Embryonic facial prominence (tissue), 1 donor: Measurements from ENCODE around the gene ELAPOR1.

Experiments
- DNase-seq: peaks from one replicate; pipeline ENCODE4 v3.0.0-alpha.2; 2016; ENCODE audit errors: extremely low spot score

Gene ELAPOR1

DNA sequence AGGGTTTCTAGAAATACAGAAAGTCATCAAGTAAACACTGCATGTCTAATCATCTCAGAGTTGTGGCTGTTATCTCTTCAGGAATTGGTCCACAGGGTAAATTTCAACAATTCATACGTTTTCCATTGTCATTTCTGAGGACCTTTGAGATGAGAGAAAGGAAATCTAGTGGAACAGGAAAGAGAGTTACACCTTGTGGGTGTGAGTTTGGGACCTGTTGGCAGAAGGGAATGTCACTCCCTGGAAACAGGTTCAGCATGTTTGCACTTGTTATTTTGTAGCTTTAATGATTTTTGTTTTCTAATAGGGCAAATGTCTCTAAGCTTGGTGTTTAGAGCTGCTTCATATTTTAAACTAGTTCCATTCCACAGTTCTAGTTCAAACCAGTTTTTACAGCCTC lies 17.8 kb upstream of the ELAPOR1 start:
- no peak for DNase-seq

GRCh38 chr1:109099938-109100773 lies 13.8 kb upstream of the ELAPOR1 start:
- peak; percentile 92 for DNase-seq

DNA sequence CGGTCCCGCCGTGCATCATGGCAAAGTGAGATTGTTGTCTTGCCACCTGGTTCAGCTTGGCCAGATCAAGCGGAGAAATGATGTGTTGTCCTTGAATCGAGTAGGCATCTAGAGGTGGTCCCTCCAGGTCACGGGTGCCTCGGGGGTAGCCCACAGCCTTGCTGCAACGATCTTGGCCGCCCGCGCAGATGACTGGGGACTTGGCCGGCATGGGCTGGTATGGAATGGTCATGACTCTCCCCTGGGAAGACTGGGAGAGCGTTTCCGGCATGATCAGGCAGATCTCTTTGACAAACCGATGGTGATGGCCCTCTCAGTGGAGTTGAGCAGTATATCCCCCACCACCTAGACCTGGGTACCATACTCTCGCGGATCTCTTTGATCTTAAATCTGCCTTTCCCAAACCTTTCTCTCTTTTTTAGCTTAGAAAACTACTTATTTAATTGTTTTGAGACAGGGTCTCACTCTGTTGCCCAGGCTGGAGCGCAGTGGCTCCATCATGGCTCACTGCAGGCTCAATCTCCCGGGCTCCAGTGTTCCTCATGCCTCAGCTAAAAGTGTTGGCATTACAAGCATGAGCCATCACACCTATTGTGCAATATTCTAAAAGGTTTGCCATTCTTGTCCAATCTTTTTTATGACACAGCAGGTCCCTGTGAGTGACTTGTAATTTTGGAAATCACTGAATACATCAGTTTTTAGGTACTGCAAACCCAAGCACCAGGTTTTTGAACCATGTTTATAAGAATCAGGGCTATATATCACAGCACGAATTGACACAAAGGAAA lies 9.4 kb upstream of the ELAPOR1 start:
- DNase-seq: no peak

DNA sequence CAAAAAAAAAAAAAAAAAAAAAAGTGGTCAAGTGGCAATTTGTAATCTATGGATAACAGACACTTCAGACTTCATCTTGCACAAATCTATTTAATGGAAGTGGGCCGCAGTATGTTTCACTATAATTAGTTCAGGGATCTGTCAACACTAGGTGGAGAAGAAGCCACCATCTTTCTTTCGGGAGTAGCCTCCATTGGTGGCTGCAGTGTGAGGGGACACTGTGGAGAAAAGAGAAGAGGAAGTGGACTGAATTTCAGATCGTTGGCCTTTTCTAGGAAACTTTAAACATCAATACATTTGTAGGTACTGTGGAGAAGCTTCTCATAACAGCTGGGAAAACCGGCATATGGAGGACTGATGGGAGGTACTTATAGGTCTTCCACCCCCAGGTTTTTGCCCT lies 8.0 kb upstream of the ELAPOR1 start:
- no peak for DNase-seq

- no peak for DNase-seq
These were observed 6.1 kb upstream of the ELAPOR1 start for GRCh38 chr1:109107785-109108184.

- no peak for DNase-seq
These were observed 4.0 kb upstream of the ELAPOR1 start for GRCh38 chr1:109109906-109110305.

- DNase-seq: no peak
These were observed 2.4 kb upstream of the ELAPOR1 start for GRCh38 chr1:109111386-109112055.

DNA sequence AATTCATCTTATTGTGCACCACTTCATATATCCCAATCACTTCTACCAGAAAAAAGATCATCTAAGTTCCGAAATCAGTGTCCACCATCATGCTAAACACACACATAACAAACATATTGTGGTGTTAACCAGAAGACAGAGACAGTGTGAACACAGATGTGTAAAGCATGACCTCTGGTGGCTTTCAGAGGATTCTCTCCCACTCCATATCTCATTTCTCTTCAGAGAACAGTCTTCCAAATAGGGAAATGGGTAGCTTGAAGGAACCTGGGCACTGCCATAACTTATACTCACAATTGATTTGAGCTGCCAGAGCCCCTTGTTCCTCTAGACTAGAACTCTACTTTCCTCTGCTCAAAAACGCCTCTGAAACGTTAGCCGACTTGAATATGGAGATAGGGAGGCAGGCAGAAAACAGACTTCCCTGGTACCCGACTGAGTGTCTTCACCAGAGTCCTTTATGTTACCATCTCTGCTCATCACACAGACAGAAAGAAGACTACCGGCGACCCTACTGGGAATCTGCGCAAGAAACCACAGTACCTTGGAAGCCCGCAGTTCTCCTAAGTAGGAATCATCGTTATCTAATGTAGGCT lies 1.8 kb upstream of the ELAPOR1 start:
- no peak for DNase-seq

DNA sequence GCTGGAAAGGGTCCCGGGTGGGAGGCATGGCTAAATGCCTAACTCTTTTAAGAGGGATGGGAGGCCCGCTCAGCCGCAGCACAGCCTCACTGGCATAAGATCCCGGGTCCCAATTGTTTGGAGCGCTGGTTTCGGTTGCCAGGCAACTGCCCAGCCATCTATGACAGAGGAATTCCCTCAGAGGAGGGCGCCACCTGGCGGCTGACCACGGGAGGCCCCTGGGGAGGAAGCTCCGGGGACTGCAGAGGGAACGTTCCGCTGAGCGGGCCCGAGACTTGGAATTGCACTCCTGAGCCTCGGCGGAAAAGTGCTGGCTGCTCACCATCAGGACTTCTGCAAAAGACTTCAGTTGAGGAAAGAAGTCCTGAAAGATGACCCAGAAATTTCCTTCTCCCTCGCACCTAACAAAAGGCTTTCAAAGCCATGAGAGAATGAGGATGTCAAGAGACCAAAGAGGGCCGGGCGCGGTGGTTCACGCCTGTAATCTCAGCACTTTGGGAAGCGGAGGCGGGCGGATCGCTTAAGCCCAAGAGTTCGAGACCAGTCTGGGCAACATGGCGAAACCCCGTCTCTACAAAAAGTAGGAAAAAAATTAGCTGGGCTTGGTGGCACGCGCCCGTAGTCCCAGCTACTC lies 1.1 kb upstream of the ELAPOR1 start:
- peak; percentile 71 for DNase-seq

GRCh38 chr1:109114342-109114674 lies 393 bp downstream of the ELAPOR1 start:
- DNase-seq: no peak

DNA sequence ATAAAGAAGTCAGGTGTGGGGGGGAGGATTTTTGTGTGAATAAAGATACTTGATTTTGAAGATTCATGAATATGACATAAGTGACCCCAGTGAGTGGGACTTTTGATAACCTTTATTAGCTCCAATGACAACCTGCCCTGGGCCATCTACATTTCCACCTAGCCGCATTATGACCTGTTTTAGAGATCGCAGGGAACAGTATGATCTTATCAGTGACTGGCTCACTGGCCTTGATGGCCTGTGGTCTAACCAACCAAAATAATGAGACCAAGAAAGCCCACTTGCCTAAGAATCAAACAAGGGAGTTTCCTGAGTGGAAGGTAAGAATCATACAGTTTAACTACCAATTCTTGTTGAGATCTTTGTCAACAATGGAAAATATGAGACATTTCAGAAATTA lies 1.8 kb downstream of the ELAPOR1 start:
- no peak for DNase-seq

GRCh38 chr1:109116286-109116685 lies 2.4 kb downstream of the ELAPOR1 start:
- no peak for DNase-seq

DNA sequence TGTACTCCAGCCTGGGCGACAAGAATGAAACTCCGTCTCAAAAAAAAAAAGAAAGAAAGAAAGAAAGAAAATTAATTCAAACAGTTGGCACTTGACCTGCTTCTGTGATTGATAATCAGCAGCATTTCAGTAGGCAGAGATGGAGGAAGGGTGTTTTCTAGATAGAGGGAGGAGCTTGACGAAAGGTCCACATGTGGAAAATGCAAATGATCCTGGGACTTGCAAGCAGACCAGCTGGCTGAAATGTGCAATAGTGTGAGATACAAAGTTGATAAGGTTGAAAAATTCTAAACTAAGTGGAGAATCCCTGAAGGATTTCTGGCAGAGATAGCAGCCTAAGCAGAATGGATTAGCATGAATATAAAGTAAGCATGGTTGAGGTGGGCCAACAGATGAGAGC lies 4.2 kb downstream of the ELAPOR1 start:
- DNase-seq: no peak

GRCh38 chr1:109120356-109120755 lies 6.4 kb downstream of the ELAPOR1 start:
- DNase-seq: no peak

GRCh38 chr1:109131059-109131458 lies 17.1 kb downstream of the ELAPOR1 start:
- no peak for DNase-seq

DNA sequence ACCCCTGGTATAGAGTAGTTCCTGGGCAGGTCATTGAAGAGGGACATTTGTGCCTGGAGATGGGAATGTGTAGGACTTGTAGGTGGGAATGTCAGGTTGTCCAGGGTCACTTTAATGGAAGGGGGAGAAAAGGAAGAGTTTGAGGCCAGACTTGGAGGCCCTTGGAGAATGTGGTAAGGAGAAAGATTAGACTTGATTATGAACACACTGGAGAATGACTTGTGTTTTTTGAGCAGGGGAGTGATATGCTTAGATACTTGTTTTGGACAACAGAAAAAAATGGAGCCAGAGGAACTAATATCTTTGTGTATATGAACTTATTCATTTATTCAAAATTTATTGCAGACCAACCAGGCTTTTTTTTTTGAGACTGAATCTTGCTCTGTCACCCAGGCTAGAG lies 17.9 kb downstream of the ELAPOR1 start:
- no peak for DNase-seq

DNA sequence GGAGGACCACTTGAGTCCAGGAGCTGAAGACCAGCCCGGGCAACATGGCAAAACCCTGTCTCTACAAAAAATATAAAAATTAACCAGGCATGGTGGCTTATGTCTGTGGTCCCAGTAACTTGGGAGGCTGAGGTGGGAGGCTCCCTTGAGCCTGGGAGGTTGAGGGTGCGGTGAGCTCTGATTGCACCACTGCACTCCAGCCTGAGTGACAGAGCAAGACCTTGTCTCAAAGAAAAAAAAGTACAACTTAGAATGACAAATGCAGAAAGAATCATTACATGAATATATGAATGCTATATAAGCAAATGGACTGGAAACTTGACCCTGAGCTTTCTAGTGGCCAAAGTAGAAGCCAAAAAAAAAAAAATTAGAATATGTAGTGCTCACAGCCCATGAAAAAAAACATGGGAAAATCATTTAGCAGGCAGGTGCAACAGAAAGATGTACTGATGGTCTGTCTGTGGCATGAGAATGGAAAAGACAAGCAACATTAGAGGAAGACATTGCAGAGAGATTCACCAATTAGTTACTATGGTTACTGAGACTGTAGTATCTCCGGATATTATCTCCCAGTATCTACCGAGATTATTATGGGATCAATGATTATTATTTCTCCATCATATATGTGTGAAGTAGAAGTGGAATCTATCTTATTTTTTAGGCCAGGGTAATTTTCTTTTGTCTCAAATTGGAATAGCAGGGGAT lies 19.2 kb downstream of the ELAPOR1 start:
- no peak for DNase-seq

DNA sequence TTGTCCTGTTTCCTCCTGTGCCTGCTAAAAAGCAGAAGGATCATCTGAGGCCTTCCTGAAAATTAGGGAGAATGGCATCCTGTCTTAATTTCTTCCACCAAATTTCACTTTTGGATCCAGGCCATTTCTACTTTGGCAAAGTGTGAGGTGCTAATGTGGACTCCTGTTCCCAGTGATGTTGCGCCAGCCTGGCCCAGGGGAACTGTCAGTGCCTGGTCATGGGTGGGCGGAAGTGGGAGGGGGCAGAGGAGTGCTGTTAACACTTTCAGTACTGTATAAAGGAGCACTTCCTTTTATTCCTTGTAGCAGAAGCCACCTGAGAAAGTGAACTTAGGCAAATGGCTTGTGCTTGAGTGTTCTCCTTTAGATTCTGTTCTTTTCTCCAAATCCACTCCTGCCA lies 19.9 kb downstream of the ELAPOR1 start:
- DNase-seq: no peak

DNA sequence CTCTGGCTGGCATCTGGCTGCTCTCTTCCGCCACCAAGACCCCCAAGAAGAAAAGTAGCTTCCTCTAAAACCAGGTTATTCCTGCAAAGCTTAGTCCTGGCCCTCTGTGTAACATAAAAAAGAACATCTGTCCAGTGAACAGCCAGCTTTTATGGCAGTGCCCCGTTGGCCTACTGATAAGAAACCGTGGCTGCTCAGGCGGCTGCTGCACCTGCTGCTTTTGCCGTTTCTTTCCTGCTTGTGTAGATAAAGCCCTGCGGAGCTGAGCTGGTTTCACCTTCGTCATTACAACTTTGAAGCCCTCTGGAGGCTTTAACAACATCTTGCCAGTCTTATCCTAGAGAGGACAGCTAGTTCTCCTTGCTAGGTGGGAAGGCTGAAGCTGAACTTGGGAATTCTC lies 20.5 kb downstream of the ELAPOR1 start:
- no peak for DNase-seq

GRCh38 chr1:109135940-109136339 lies 22.0 kb downstream of the ELAPOR1 start:
- DNase-seq: no peak

- no peak for DNase-seq
These were observed 22.9 kb downstream of the ELAPOR1 start for GRCh38 chr1:109136766-109137165.
